Gastrocnemius medialis (tissue), 4 donors: ENCODE results near the gene ICOS. TPM values are rescaled to one million over a fixed set of nuclear protein-coding genes. Genes with fewer than 3 reads are reported as not detected.

Experiments used
- ATAC-seq, 2 donors: fragments of 150-250 bp; one replicate each; pipeline ENCODE4 v1.9.1; 2016
- DNase-seq, 2 donors: peaks; one replicate each; pipeline ENCODE4 v3.0.0-alpha.2; 2019
- H3K27ac ChIP-seq, 4 donors: fragments of 200-600 bp; sonication (generic); 1 replicate in 1 of 4; 2 replicates in 3 of 4; pipeline ENCODE4 v1.5.1; 2016 to 2018; ENCODE audit warnings: mild to moderate bottlenecking in 2 of 4, moderate library complexity in 1 of 4
- H3K27me3 ChIP-seq, 3 donors: fragments of 200-600 bp; sonication (generic) in 2 of 3; 1 replicate in 1 of 3; 2 replicates in 2 of 3; pipeline versions ENCODE4 v1.5.1 to v1.6.0; 2016 to 2019; ENCODE audit warnings: mild to moderate bottlenecking in 1 of 3, moderate library complexity in 1 of 3
- H3K36me3 ChIP-seq, 2 donors: fragments of 200-600 bp; sonication (generic) in 1 of 2; one replicate each; pipeline ENCODE4 v1.5.1; 2017 to 2018
- H3K4me1 ChIP-seq, 2 donors: fragments of 200-600 bp; sonication (generic) in 1 of 2; one replicate each; pipeline ENCODE4 v1.5.1; 2016 to 2017; ENCODE audit warnings: mild to moderate bottlenecking in 2 of 2
- H3K4me3 ChIP-seq, 4 donors: fragments of 200-600 bp; sonication (generic) in 3 of 4; 1 replicate in 1 of 4; 2 replicates in 3 of 4; pipeline ENCODE4 v1.5.1; 2016 to 2019; ENCODE audit warnings: mild to moderate bottlenecking in 2 of 4
- H3K9me3 ChIP-seq, 3 donors: fragments of 200-600 bp; sonication (generic) in 2 of 3; 1 replicate in 1 of 3; 2 replicates in 2 of 3; pipeline ENCODE4 v1.5.1; 2016 to 2019
- POLR2A ChIP-seq, 2 donors: fragments of 450-650 bp; IDR thresholded peaks; one replicate each; pipeline ENCODE4 v1.6.1; 2017; ENCODE audit warnings: antibody characterized with exemption in 2 of 2, mild to moderate bottlenecking in 2 of 2, moderate library complexity in 2 of 2
- in situ Hi-C, 4 donors: fragments of 200-750 bp; cut with MboI; loops; one replicate each; pipeline versions ENCODE4 v1.15.0 to v1.8.0; 2017; ENCODE audit warnings: low sequenced_read_pairs in 4 of 4
- intact Hi-C: fragments of 100-400 bp; cut with DNase I; formaldehyde crosslinking; loops from one replicate; pipeline ENCODE4 v1.15.1; 2023; ENCODE audit warnings: low total_unique reads
- total RNA-seq, 4 donors: library from RNA; depleted of rRNA; stranded (reverse); fragments of >200 nt; gene quantifications; one replicate each; pipeline versions ENCODE4 v1.1.0 to v1.2.3, GENCODE V29; 2016
- TF ChIP-seq, protein P1 (sequence below), 5 experiments: fragments of 450-650 bp in 3 of 5; fragments of 200-600 bp in 2 of 5; sonication (generic) in 2 of 5; IDR thresholded peaks in 4 of 5; conservative IDR thresholded peaks in 1 of 5; 1 replicate in 4 of 5; 2 replicates in 1 of 5; pipeline ENCODE4 v1.5.1; 2016 to 2019; ENCODE audit warnings: antibody characterized with exemption in 5 of 5, mild to moderate bottlenecking in 3 of 5, moderate library complexity in 3 of 5

The ICOS gene, protein sequence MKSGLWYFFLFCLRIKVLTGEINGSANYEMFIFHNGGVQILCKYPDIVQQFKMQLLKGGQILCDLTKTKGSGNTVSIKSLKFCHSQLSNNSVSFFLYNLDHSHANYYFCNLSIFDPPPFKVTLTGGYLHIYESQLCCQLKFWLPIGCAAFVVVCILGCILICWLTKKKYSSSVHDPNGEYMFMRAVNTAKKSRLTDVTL
- not detected for total RNA-seq

DNA sequence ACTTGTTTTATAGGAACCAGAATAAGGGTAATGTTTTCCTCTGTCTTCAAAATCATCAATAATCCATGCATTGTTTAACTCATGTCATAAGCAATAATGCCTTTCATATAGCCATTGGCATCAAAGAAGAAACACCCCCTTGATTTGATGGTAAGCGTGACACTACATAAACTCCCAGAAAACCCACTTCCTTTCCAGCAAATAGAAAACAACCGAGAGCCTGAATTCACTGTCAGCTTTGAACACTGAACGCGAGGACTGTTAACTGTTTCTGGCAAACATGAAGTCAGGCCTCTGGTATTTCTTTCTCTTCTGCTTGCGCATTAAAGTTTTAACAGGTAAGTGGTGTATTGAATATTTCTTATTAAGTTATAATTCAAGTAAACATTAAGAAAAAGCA, at the start of gene ICOS:
Gene ICOS (plus strand): TSS at position 229 of the 400 bp plus-strand sequence. CDS start 52 bp downstream, at position 281.
- no peaks in the 10 kb centered on the region for H3K36me3 ChIP-seq
- TF ChIP-seq POLR2A (IDR thresholded peaks at IDR 0.05) = no peak
- TF ChIP-seq, protein P1, sequence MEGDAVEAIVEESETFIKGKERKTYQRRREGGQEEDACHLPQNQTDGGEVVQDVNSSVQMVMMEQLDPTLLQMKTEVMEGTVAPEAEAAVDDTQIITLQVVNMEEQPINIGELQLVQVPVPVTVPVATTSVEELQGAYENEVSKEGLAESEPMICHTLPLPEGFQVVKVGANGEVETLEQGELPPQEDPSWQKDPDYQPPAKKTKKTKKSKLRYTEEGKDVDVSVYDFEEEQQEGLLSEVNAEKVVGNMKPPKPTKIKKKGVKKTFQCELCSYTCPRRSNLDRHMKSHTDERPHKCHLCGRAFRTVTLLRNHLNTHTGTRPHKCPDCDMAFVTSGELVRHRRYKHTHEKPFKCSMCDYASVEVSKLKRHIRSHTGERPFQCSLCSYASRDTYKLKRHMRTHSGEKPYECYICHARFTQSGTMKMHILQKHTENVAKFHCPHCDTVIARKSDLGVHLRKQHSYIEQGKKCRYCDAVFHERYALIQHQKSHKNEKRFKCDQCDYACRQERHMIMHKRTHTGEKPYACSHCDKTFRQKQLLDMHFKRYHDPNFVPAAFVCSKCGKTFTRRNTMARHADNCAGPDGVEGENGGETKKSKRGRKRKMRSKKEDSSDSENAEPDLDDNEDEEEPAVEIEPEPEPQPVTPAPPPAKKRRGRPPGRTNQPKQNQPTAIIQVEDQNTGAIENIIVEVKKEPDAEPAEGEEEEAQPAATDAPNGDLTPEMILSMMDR (IDR thresholded peaks at IDR 0.05 in 4 of 5, conservative IDR thresholded peaks at IDR 0.05 in 1 of 5) = no peak
- no peaks in the 10 kb centered on the region for H3K9me3 ChIP-seq
- DNase-seq (no peak), ATAC-seq (no peak)
- in situ Hi-C loops = no loop called here
- intact Hi-C loops = no loop called here
- H3K27me3 ChIP-seq = no peaks in the 10 kb centered on the region
- no peak within 1 kb of the TSS for H3K27ac ChIP-seq
- no peaks in the 10 kb centered on the region for H3K4me1 ChIP-seq
- H3K4me3 ChIP-seq = no peak within 1 kb of the TSS

DNA sequence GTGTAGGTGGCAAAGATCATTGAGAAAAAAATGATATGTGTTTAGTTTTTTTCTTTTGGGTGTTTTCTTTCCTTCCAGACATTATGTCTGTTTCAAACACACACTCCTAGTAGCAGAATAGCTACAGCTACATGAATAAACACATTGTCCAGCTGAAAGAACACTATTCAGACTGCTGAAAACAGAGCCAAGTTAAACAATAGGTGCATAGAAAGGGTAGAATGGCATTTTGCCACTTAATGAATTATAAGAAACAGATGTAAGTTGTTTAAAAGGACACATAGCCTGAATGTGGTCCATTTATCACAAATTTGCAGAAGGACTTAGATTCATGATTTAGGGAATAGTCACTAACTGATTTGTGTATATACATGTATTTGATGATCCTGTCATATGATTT, 48.9 kb upstream of the ICOS start:
- Histone ChIP-seq H3K4me1 (no peaks in the 10 kb centered on the region), H3K4me3 (no peak overlapping the region), H3K9me3 (no peaks in the 10 kb centered on the region), H3K27ac (no peak overlapping the region), H3K36me3 (no peaks in the 10 kb centered on the region), H3K27me3 (no peaks in the 10 kb centered on the region)
- in situ Hi-C loops (no loop called here), intact Hi-C loops (no loop called here)
- TF ChIP-seq POLR2A (IDR thresholded peaks at IDR 0.05) = no peak
- TF ChIP-seq, protein P1 (IDR thresholded peaks at IDR 0.05 in 4 of 5, conservative IDR thresholded peaks at IDR 0.05 in 1 of 5) = no peak
- DNase-seq (no peak), ATAC-seq (no peak)

DNA sequence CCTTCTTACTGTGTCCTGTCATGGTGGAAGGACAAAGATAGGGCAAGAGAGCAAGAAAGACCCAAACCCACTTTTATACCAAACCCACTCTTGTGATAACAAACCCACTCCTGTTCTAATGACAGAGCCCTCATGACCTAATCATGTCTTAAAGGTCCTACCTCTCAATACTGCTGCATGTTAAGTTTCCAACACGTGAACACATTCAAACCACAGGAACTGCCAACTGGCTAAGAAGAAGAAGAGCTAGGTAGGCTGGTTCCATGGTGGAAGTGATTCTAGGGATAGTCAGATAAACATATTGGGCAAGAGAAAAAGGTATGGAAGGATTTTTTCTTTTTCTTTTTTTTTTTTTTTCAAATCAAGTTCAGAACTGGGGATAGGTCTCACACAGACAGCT, 47.0 kb upstream of the ICOS start:
- Histone ChIP-seq H3K4me1 (no peaks in the 10 kb centered on the region), H3K9me3 (no peaks in the 10 kb centered on the region), H3K27ac (no peak overlapping the region), H3K4me3 (no peak overlapping the region), H3K27me3 (no peaks in the 10 kb centered on the region), H3K36me3 (no peaks in the 10 kb centered on the region)
- intact Hi-C loops (no loop called here), in situ Hi-C loops (no loop called here)
- TF ChIP-seq POLR2A (IDR thresholded peaks at IDR 0.05) = no peak
- TF ChIP-seq, protein P1 (IDR thresholded peaks at IDR 0.05 in 4 of 5, conservative IDR thresholded peaks at IDR 0.05 in 1 of 5) = no peak
- ATAC-seq (no peak), DNase-seq (no peak)

DNA sequence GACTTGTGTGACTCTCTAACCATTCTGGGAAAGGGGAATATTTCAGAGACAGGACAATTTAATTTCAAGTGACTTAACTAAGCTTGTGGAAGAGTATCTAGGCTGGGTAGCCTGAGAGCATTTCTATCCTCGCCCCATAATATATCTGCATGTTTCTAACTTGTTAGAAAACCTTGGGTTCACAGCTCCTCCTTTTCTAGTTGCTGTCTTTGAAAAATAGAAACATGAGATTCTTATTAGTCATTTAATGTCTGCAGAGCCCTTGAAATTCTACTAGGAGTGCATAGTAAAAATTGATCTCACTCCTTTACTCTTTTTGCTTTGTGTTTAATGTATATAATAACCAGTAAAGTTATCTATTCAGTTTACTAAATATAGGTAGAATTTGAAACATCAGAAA, 46.6 kb upstream of the ICOS start:
- no peak for DNase-seq
- Histone ChIP-seq H3K36me3 (no peaks in the 10 kb centered on the region), H3K4me3 (no peak overlapping the region), H3K27me3 (no peaks in the 10 kb centered on the region), H3K4me1 (no peaks in the 10 kb centered on the region), H3K27ac (no peak overlapping the region), H3K9me3 (no peaks in the 10 kb centered on the region)
- in situ Hi-C loops (no loop called here), intact Hi-C loops (no loop called here)
- TF ChIP-seq POLR2A (IDR thresholded peaks at IDR 0.05) = no peak
- TF ChIP-seq, protein P1 (IDR thresholded peaks at IDR 0.05 in 4 of 5, conservative IDR thresholded peaks at IDR 0.05 in 1 of 5) = no peak
- ATAC-seq = no peak

DNA sequence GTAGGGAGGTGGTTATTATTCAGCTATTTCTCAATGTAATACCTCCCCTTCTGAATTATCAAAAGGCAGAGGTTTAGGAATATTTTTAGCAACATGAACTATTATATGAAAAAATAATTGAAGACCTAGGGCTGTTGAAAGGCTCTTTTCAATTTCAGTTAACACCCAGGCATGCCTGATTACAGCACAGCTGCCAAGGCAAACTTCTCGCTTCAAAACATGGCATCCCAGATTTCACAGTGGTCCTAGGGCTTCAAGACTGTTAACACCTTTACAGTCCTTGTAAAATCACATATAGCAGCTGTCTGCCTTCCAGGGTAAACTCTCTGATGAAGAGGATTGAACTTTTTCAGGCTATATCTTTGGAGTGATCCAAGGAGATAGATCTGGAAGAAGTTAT, 45.8 kb upstream of the ICOS start:
- intact Hi-C loops (no loop called here), in situ Hi-C loops (no loop called here)
- H3K36me3 ChIP-seq = no peaks in the 10 kb centered on the region
- no peaks in the 10 kb centered on the region for H3K9me3 ChIP-seq
- H3K27me3 ChIP-seq = no peaks in the 10 kb centered on the region
- ATAC-seq (no peak), DNase-seq (no peak)
- TF ChIP-seq POLR2A (IDR thresholded peaks at IDR 0.05) = no peak
- TF ChIP-seq, protein P1 (IDR thresholded peaks at IDR 0.05 in 4 of 5, conservative IDR thresholded peaks at IDR 0.05 in 1 of 5) = no peak
- H3K4me3 ChIP-seq = no peak overlapping the region
- no peaks in the 10 kb centered on the region for H3K4me1 ChIP-seq
- H3K27ac ChIP-seq = no peak overlapping the region
